Omental fat pad (tissue), 4 donors: Measurements from ENCODE around the gene CALCB. TPM values are rescaled to one million over a fixed set of nuclear protein-coding genes. Genes with fewer than 3 reads are reported as not detected.
"Not testable (repeated sequence)": the region's sequence is repeated elsewhere in the genome, so short reads cannot be mapped to it uniquely, and the experiment has no call there.

Experiments
- ATAC-seq: fragments of 150-250 bp; one replicate; pipeline ENCODE4 v1.9.1; 2016; ENCODE audit warnings: mild to moderate bottlenecking, moderate library complexity; ENCODE audit not compliant: low FRiP score
- DNase-seq: peaks from one replicate; pipeline ENCODE4 v3.0.0-alpha.2; 2019; ENCODE audit warnings: low spot score
- total RNA-seq, 4 donors: library from RNA; depleted of rRNA; stranded (reverse); fragments of >200 nt; gene quantifications; one replicate each; pipeline ENCODE4 v1.1.0, GENCODE V29; 2016
- TF ChIP-seq, protein P1 (sequence below), 3 donors: fragments of 450-650 bp; IDR thresholded peaks; one replicate each; pipeline ENCODE4 v1.5.1; 2016 to 2017; ENCODE audit warnings: antibody characterized with exemption in 3 of 3, mild to moderate bottlenecking in 3 of 3, moderate library complexity in 2 of 3

CALCB gene, protein sequence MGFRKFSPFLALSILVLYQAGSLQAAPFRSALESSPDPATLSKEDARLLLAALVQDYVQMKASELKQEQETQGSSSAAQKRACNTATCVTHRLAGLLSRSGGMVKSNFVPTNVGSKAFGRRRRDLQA
- total RNA-seq: under 1 TPM in 3 of 4 donors, not detected in 1; 0.36 to 0.44 (median 0.37) TPM

GRCh38 chr11:15073361-15074205, at the start of gene CALCB:
TSS of gene CALCB (plus strand) at chr11:15073593. CDS start at chr11:15074719, 1,126 bp downstream.
- peak; percentile 70 for ATAC-seq
- TF ChIP-seq, protein P1, sequence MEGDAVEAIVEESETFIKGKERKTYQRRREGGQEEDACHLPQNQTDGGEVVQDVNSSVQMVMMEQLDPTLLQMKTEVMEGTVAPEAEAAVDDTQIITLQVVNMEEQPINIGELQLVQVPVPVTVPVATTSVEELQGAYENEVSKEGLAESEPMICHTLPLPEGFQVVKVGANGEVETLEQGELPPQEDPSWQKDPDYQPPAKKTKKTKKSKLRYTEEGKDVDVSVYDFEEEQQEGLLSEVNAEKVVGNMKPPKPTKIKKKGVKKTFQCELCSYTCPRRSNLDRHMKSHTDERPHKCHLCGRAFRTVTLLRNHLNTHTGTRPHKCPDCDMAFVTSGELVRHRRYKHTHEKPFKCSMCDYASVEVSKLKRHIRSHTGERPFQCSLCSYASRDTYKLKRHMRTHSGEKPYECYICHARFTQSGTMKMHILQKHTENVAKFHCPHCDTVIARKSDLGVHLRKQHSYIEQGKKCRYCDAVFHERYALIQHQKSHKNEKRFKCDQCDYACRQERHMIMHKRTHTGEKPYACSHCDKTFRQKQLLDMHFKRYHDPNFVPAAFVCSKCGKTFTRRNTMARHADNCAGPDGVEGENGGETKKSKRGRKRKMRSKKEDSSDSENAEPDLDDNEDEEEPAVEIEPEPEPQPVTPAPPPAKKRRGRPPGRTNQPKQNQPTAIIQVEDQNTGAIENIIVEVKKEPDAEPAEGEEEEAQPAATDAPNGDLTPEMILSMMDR (IDR thresholded peaks at IDR 0.05): no peak

GRCh38 chr11:15027011-15027410, 46.4 kb upstream of the CALCB start:
- no peak for ATAC-seq
- DNase-seq: no peak
- TF ChIP-seq, protein P1 (IDR thresholded peaks at IDR 0.05): no peak

More at GRCh38 chr11:15073361-15074205, at the start of gene CALCB:
- DNase-seq: no peak

- DNase-seq (no peak), ATAC-seq (no peak)
- TF ChIP-seq, protein P1 (IDR thresholded peaks at IDR 0.05): no peak
Measured at GRCh38 chr11:15027956-15028355, 45.4 kb upstream of the CALCB start.

DNA sequence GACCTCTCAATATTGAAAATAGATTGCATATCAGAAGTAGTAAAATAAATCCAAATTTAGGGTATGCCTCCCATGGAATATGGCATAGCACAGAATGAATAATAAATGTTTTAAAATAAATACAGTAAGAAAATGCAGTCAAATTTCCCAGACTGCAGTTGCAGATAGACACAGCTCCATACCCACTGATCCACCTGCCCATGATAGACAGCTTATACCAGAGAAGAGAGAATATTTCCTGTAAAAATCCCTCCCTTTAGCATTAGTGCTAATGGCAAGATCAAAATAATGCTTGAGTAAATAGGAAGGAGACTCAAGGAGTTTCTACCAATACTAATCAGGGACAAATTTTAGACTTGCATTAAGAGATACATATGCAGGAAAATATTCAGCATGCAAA, 45.0 kb upstream of the CALCB start:
- no peak for ATAC-seq
- TF ChIP-seq, protein P1 (IDR thresholded peaks at IDR 0.05): no peak
- DNase-seq: no peak

DNA sequence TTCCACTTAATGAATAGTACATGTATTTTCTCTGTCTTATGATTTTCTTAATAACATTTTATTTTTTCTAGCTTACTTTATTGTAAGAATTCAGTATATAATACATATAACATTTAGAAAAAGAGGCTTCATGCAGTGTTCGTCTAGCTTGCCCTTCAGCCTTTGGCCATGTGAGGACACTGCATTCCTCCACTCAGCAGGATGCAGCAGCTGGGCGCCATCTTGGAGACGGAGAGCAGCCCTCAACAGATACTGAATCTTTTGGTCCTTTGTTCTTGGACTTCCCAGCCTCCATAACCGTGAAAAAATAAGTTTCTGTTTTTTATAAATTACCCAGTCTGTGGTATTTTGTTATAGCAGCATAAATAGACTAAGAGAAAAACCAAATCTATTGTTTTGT, 41.4 kb upstream of the CALCB start:
- not testable (repeated sequence) for DNase-seq, ATAC-seq

DNA sequence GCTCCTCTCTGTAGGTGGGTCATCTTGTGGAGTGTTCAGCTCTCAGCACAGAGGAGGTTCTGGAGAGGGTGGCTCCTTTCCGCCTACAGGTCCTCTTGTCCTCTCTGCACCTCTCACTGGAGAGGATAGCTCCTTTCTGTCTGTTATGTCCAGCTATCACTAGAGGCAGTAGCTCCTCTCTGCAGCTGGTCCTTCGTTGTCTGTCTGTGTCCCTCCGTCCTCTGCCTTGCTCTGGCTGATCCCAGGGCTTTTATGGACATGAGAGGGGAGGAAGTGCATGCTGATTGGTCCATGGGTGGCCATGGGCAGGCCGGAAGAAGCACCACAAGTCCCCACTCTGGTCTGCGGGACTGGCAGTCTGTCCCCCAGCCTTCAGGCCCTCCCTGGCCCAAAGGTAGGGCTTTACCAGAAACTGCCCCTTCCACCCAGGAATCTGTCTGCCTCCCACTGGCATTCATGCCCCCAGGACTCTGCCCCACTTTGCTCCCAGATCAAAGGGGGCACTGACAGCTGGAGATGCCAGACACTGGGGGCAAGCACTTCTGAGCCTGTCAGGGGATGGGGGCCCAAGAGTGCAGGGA, 38.6 kb upstream of the CALCB start:
- DNase-seq (no peak), ATAC-seq (no peak)
- TF ChIP-seq, protein P1 (IDR thresholded peaks at IDR 0.05): no peak

- DNase-seq (no peak), ATAC-seq (no peak)
- TF ChIP-seq, protein P1 (IDR thresholded peaks at IDR 0.05): no peak
Measured at GRCh38 chr11:15035283-15035682, 38.1 kb upstream of the CALCB start.
